NB4 (cell line): ENCODE results near the gene SLC12A2.

ENCODE experiments used
- DNase-seq: peaks from one replicate; pipeline ENCODE4 v3.0.0; 2010; ENCODE audit warnings: low read depth
- H3K4me3 ChIP-seq: one replicate; pipeline ENCODE4 v1.5.1; 2011; ENCODE audit warnings: mild to moderate bottlenecking, low read depth, low read length, moderate library complexity
- MAX ChIP-seq: IDR thresholded peaks from 2 replicates; pipeline ENCODE4 v1.6.1; 2011; ENCODE audit warnings: low read depth, low read length
- MYC ChIP-seq: IDR thresholded peaks from 2 replicates; pipeline ENCODE4 v1.6.1; 2011; ENCODE audit warnings: low read depth, low read length
- POLR2A ChIP-seq: IDR thresholded peaks from 2 replicates; pipeline ENCODE4 v1.6.1; 2011; ENCODE audit warnings: mild to moderate bottlenecking; ENCODE audit not compliant: insufficient read length; ENCODE audit errors: extremely low read depth
- TF ChIP-seq, protein P1 (sequence below): IDR thresholded peaks from one replicate; pipeline ENCODE4 v1.5.1; 2012; ENCODE audit warnings: low read depth, low read length

The SLC12A2 gene

DNA sequence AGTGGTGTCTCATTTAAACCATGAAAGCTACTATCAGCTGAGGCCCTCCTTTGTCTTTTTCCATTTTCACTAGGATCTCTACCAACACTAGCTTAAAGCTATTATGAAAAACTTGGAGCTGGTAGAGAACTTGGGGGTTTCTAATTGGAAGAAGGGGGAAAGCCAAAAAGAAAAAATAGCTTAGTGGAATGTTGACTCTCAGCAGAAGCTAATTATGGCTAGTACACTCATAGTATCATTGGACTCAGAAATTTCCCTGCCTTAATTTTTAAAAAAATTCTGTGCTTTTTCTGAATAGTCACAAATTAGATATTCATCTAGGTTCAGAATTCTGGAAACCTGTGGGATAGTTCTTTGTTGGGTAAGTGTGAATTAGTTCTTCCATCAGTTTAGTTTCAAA lies 8.0 kb downstream of the SLC12A2 start:
- TF ChIP-seq, protein P1, sequence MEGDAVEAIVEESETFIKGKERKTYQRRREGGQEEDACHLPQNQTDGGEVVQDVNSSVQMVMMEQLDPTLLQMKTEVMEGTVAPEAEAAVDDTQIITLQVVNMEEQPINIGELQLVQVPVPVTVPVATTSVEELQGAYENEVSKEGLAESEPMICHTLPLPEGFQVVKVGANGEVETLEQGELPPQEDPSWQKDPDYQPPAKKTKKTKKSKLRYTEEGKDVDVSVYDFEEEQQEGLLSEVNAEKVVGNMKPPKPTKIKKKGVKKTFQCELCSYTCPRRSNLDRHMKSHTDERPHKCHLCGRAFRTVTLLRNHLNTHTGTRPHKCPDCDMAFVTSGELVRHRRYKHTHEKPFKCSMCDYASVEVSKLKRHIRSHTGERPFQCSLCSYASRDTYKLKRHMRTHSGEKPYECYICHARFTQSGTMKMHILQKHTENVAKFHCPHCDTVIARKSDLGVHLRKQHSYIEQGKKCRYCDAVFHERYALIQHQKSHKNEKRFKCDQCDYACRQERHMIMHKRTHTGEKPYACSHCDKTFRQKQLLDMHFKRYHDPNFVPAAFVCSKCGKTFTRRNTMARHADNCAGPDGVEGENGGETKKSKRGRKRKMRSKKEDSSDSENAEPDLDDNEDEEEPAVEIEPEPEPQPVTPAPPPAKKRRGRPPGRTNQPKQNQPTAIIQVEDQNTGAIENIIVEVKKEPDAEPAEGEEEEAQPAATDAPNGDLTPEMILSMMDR, result no peak
- no peak for TF ChIP-seq MYC
- no peak for TF ChIP-seq MAX
- TF ChIP-seq POLR2A, result no peak
- no peak overlapping the region for H3K4me3 ChIP-seq
- no peak for DNase-seq

DNA sequence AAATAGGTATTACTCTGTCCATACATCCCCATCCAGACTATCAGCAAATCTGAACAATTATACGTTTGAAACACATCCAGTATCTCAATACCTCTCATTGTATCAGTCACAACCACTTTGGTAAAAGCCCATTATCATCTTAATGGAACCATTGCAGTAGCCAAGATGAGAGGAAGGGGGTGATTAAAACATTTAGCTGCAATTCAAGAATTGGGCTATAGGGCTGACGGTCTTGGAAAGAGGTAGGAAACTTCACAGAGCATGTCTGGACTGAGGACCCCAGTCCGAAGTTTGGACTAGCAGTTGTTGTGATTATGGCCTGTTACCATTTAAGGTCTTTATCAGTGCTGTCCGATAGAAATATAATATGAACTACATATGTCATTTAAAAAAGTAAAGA lies 8.6 kb downstream of the SLC12A2 start:
- no peak for DNase-seq
- no peak for TF ChIP-seq POLR2A
- TF ChIP-seq, protein P1, result no peak
- TF ChIP-seq MYC, result no peak
- TF ChIP-seq MAX, result no peak
- H3K4me3 ChIP-seq, result no peak overlapping the region

GRCh38 chr5:128093368-128093767 lies 9.8 kb downstream of the SLC12A2 start:
- DNase-seq, result no peak
- H3K4me3 ChIP-seq, result no peak overlapping the region
- no peak for TF ChIP-seq MAX
- TF ChIP-seq, protein P1, result no peak

- DNase-seq, result no peak
- no peak overlapping the region for H3K4me3 ChIP-seq
- no peak for TF ChIP-seq MYC
- TF ChIP-seq MAX, result no peak
- TF ChIP-seq POLR2A, result no peak
- TF ChIP-seq, protein P1, result no peak
These were observed 13.7 kb downstream of the SLC12A2 start for GRCh38 chr5:128097224-128097623.

DNA sequence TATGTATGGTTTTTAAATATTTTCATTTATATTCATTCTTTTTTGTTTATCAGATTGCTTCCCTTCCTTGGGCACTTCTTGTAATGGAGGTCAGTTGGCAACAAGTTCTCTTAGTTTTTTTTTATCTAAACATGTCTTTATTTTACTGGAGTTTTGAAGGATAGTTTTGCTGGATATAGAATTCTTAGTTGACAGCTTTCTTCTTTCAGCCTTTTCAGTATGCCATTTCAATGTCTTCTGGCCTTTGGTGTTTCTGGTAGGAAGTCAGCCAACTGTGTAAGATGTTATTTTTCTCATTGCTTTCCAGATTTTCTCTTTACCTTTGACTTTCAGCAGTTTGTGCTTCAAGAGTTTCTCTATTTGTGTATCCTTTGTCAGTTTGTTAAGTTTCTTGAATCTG lies 14.2 kb downstream of the SLC12A2 start:
- DNase-seq, result no peak

More for the DNA sequence above, 14.2 kb downstream of the SLC12A2 start:
- no peak overlapping the region for H3K4me3 ChIP-seq
- TF ChIP-seq POLR2A (no peak), MAX (no peak), MYC (no peak)
- TF ChIP-seq, protein P1, result no peak
